Esophagus squamous epithelium (tissue), 4 donors: ENCODE measurements around the gene LCA5L.

Experiments
- POLR2A ChIP-seq, 4 donors: fragments of 450-650 bp; IDR thresholded peaks; one replicate each; pipeline ENCODE4 v1.6.1; 2017; ENCODE audit warnings: antibody characterized with exemption in 4 of 4, mild to moderate bottlenecking in 4 of 4, moderate library complexity in 3 of 4
- TF ChIP-seq, protein P1 (sequence below), 6 experiments: fragments of 450-650 bp in 4 of 6; fragments of 200-600 bp in 2 of 6; sonication (generic) in 2 of 6; IDR thresholded peaks; one replicate each; pipeline ENCODE4 v1.5.1; 2016 to 2019; ENCODE audit warnings: antibody characterized with exemption in 6 of 6, mild to moderate bottlenecking in 4 of 6, moderate library complexity in 4 of 6

DNA sequence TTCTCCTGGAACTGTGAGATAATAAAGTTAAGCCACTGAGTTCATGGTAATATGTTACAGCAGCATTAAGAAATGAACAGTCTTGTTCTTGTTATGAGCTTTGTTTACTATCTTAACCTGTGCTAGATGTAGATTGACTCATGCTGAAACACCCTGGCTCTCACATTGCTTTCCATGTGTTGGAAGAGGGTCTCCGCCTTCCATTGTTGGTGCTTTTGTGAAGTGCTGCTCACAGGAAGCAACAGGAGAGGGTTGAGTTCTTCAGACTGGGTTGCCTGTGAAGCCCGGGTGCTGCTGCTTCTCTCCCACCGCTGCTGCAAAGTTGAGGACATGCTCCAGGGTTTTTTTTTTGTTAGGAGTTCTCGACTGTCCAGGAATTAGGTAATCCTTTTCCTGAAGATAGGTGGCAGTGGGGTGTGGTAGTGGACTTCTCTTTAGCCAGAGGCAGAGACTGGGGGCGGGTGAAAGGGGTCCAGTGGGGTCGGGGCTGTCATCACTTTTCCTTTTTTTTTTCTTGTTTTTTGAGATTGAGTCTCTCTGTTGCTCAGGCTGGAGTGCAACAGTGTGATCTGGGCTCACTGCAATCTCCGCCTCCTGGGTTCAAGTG lies 68.0 kb downstream of the LCA5L start:
- TF ChIP-seq POLR2A (IDR thresholded peaks at IDR 0.05): no peak
- TF ChIP-seq, protein P1, sequence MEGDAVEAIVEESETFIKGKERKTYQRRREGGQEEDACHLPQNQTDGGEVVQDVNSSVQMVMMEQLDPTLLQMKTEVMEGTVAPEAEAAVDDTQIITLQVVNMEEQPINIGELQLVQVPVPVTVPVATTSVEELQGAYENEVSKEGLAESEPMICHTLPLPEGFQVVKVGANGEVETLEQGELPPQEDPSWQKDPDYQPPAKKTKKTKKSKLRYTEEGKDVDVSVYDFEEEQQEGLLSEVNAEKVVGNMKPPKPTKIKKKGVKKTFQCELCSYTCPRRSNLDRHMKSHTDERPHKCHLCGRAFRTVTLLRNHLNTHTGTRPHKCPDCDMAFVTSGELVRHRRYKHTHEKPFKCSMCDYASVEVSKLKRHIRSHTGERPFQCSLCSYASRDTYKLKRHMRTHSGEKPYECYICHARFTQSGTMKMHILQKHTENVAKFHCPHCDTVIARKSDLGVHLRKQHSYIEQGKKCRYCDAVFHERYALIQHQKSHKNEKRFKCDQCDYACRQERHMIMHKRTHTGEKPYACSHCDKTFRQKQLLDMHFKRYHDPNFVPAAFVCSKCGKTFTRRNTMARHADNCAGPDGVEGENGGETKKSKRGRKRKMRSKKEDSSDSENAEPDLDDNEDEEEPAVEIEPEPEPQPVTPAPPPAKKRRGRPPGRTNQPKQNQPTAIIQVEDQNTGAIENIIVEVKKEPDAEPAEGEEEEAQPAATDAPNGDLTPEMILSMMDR (IDR thresholded peaks at IDR 0.05): no peak
